Common myeloid progenitor, CD34-positive (primary cell): ENCODE measurements around the gene HOXD3.

ENCODE experiments used
- CTCF ChIA-PET: fragments of 350-600 bp; sonication (Branson Sonifier 250); formaldehyde crosslinking; loops from one replicate; lab custom pipeline; 2021; ENCODE audit warnings: antibody characterized with exemption; lab: Charles Lee
- POLR2A ChIA-PET: fragments of 350-600 bp; sonication (Branson Sonifier 250); formaldehyde crosslinking; loops from one replicate; lab custom pipeline; 2021; ENCODE audit warnings: antibody characterized with exemption; lab: Charles Lee
- DNase-seq, 3 donors: peaks; one replicate each; pipeline versions ENCODE4 v3.0.0 to v3.0.0-alpha.2; 2013
- H3K27ac ChIP-seq, 2 experiments: 1 replicate in 1 of 2; 2 replicates in 1 of 2; pipeline ENCODE4 v1.7.0; 2013; ENCODE audit warnings: inconsistent platforms in 2 of 2, low read length in 2 of 2, mild to moderate bottlenecking in 2 of 2, low read depth in 1 of 2, moderate library complexity in 1 of 2; ENCODE audit not compliant: severe bottlenecking in 2 of 2, insufficient read depth in 1 of 2, poor library complexity in 1 of 2
- H3K27me3 ChIP-seq, 5 experiments: replicated peaks in 2 of 5; 1 replicate in 3 of 5; 2 replicates in 2 of 5; pipeline versions ENCODE4 v1.6.1 to v1.7.0; 2013; ENCODE audit warnings: low read length in 4 of 5, mild to moderate bottlenecking in 2 of 5, moderate library complexity in 2 of 5, inconsistent platforms in 1 of 5; ENCODE audit not compliant: insufficient read depth in 5 of 5, control insufficient read depth in 4 of 5
- H3K36me3 ChIP-seq, 4 experiments: 1 replicate in 2 of 4; 2 replicates in 2 of 4; pipeline versions ENCODE4 v1.6.1 to v1.7.0; 2013; ENCODE audit warnings: low read length in 3 of 4, control low read depth in 1 of 4, mild to moderate bottlenecking in 1 of 4; ENCODE audit not compliant: control insufficient read depth in 4 of 4, insufficient read depth in 4 of 4
- H3K4me1 ChIP-seq, 4 experiments: 1 replicate in 3 of 4; 2 replicates in 1 of 4; pipeline versions ENCODE4 v1.6.1 to v1.7.1; 2013; ENCODE audit warnings: low read length in 3 of 4, mild to moderate bottlenecking in 3 of 4, control low read depth in 1 of 4, inconsistent platforms in 1 of 4, moderate library complexity in 1 of 4; ENCODE audit not compliant: control insufficient read depth in 4 of 4, insufficient read depth in 4 of 4; ENCODE audit errors: control extremely low read depth in 1 of 4
- H3K4me3 ChIP-seq, 7 experiments: 1 replicate in 4 of 7; 2 replicates in 3 of 7; pipeline versions ENCODE4 v1.5.1 to v1.7.0; 2013; ENCODE audit warnings: mild to moderate bottlenecking in 7 of 7, low read length in 6 of 7, moderate library complexity in 6 of 7, inconsistent platforms in 2 of 7, low read depth in 2 of 7, control low read depth in 1 of 7; ENCODE audit not compliant: insufficient read depth in 4 of 7, control insufficient read depth in 1 of 7; ENCODE audit errors: extremely low read depth in 1 of 7
- H3K9me3 ChIP-seq, 5 experiments: 1 replicate in 4 of 5; 2 replicates in 1 of 5; pipeline versions ENCODE4 v1.6.1 to v1.7.1; 2013; ENCODE audit warnings: low read length in 4 of 5, mild to moderate bottlenecking in 2 of 5, inconsistent platforms in 1 of 5, low read depth in 1 of 5, moderate library complexity in 1 of 5; ENCODE audit not compliant: control insufficient read depth in 4 of 5, insufficient read depth in 2 of 5; ENCODE audit errors: control extremely low read depth in 1 of 5
- WGBS: methylation state at CpG from one replicate; pipeline ENCODE4 v1.1.5; 2013; ENCODE audit not compliant: insufficient coverage; 5-methylcytosine and 5-hydroxymethylcytosine counted together

HOXD3 gene

GRCh38 chr2:176139661-176140512 lies 17.2 kb upstream of the HOXD3 start:
- Histone ChIP-seq H3K36me3 (no peaks in the 10 kb centered on the region), H3K4me1 (peaks cover 0 to 17% (median 13%) of the 10 kb centered on the region in 4 experiments), H3K27me3 (peaks cover 43 to 97% (median 66%) of the 10 kb centered on the region in 5 experiments), H3K27ac (no peak overlapping the region), H3K9me3 (peaks cover 0 to 7% (median 0%) of the 10 kb centered on the region in 5 experiments), H3K4me3 (peak overlapping the region in 5 of 7 experiments; percentile 52 to 75 (median 60))
- ChIA-PET CTCF (interaction anchor here (0.6 to 7.3 kb wide), 30 partner anchors 8 to 1009 kb away, joined by 3 to 74 read pairs (median 6); no protein-coding TSS in a partner anchor), POLR2A (no interaction called here)
- no peak for DNase-seq
- 17% methylated on average over 11 of the region's 41 CpGs for WGBS

- H3K4me1 ChIP-seq: peaks cover 0 to 17% (median 13%) of the 10 kb centered on the region in 4 experiments
- H3K36me3 ChIP-seq: no peaks in the 10 kb centered on the region
- CTCF ChIA-PET: interaction anchor here (0.6 to 7.3 kb wide), 27 partner anchors 9 to 1008 kb away, joined by 3 to 74 read pairs (median 6); no protein-coding TSS in a partner anchor
- H3K9me3 ChIP-seq: peaks cover 0 to 7% (median 0%) of the 10 kb centered on the region in 5 experiments
- POLR2A ChIA-PET: interaction anchor here (0.5 to 0.6 kb wide), 2 partner anchors 36 to 418 kb away, joined by 3 read pairs; no protein-coding TSS in a partner anchor
- H3K4me3 ChIP-seq: peak overlapping the region; percentile 16 to 75 (median 59)
- DNase-seq: peak; percentile 73 to 86 (median 84)
- no peak overlapping the region for H3K27ac ChIP-seq
- 9% methylated on average over 36 of the region's 48 CpGs for WGBS
- H3K27me3 ChIP-seq: peaks cover 35 to 97% (median 67%) of the 10 kb centered on the region in 5 experiments
Measured at GRCh38 chr2:176140513-176141317, 16.4 kb upstream of the HOXD3 start.

GRCh38 chr2:176142281-176142680 lies 14.8 kb upstream of the HOXD3 start:
- POLR2A ChIA-PET: no interaction called here
- Histone ChIP-seq H3K27ac (no peak overlapping the region), H3K9me3 (peaks cover 0 to 10% (median 0%) of the 10 kb centered on the region in 5 experiments), H3K4me1 (peaks cover 0 to 9% (median 7%) of the 10 kb centered on the region in 4 experiments), H3K36me3 (no peaks in the 10 kb centered on the region), H3K27me3 (peaks cover 32 to 97% (median 72%) of the 10 kb centered on the region in 5 experiments), H3K4me3 (no peak overlapping the region)
- 100% methylated on average over 1 of the region's 2 CpGs for WGBS
- DNase-seq: no peak
- CTCF ChIA-PET: interaction anchor here (1.8 to 7.3 kb wide), 5 partner anchors 10 to 510 kb away, joined by 5 to 74 read pairs (median 40); no protein-coding TSS in a partner anchor

GRCh38 chr2:176145085-176145969 lies 11.8 kb upstream of the HOXD3 start:
- Histone ChIP-seq H3K36me3 (no peaks in the 10 kb centered on the region), H3K27ac (no peak overlapping the region), H3K9me3 (peaks cover 0 to 2% (median 0%) of the 10 kb centered on the region in 5 experiments), H3K27me3 (peaks cover 17 to 97% (median 64%) of the 10 kb centered on the region in 5 experiments), H3K4me1 (peaks cover 0 to 5% (median 3%) of the 10 kb centered on the region in 4 experiments), H3K4me3 (no peak overlapping the region)
- ChIA-PET CTCF (interaction anchor here (0.7 to 7.3 kb wide), 9 partner anchors 10 to 1003 kb away, joined by 3 to 74 read pairs (median 5); no protein-coding TSS in a partner anchor), POLR2A (no interaction called here)
- no peak for DNase-seq
- 100% methylated on average over 1 of the region's 4 CpGs for WGBS

- ChIA-PET CTCF (interaction anchor here (0.9 to 4.7 kb wide), 4 partner anchors 13 to 1002 kb away, joined by 4 to 26 read pairs (median 5); no protein-coding TSS in a partner anchor), POLR2A (no interaction called here)
- H3K9me3 ChIP-seq: peaks cover 0 to 3% (median 0%) of the 10 kb centered on the region in 5 experiments
- H3K4me3 ChIP-seq: no peak overlapping the region
- H3K27ac ChIP-seq: no peak overlapping the region
- 26% methylated on average over 4 of the region's 6 CpGs for WGBS
- no peak for DNase-seq
- peaks cover 17 to 97% (median 67%) of the 10 kb centered on the region in 5 experiments for H3K27me3 ChIP-seq
- no peaks in the 10 kb centered on the region for H3K36me3 ChIP-seq
- H3K4me1 ChIP-seq: no peaks in the 10 kb centered on the region
Measured at GRCh38 chr2:176146101-176146500, 11.0 kb upstream of the HOXD3 start.

- Histone ChIP-seq H3K4me1 (peaks cover 0 to 2% (median 0%) of the 10 kb centered on the region in 4 experiments), H3K4me3 (no peak overlapping the region), H3K27ac (no peak overlapping the region), H3K9me3 (peaks cover 0 to 3% (median 0%) of the 10 kb centered on the region in 5 experiments), H3K27me3 (peaks cover 17 to 97% (median 69%) of the 10 kb centered on the region in 5 experiments), H3K36me3 (no peaks in the 10 kb centered on the region)
- ChIA-PET CTCF (interaction anchor here (0.9 to 4.7 kb wide), 4 partner anchors 13 to 1002 kb away, joined by 4 to 26 read pairs (median 5); no protein-coding TSS in a partner anchor), POLR2A (no interaction called here)
- no peak for DNase-seq
Measured at GRCh38 chr2:176146645-176147044, 10.5 kb upstream of the HOXD3 start.
